SU-DHL-6 (cell line): ENCODE results near the gene RPTOR.

Experiments
- H2AFZ ChIP-seq: fragments of 200-600 bp; sonication (generic); 2 replicates; pipeline ENCODE4 v1.6.1; 2014; ENCODE audit warnings: low read depth, mild to moderate bottlenecking, moderate library complexity, mixed read lengths, antibody characterized with exemption, low read length; ENCODE audit not compliant: severe bottlenecking
- H3F3A ChIP-seq: fragments of 200-600 bp; shearing (Covaris generic); 2 replicates; pipeline ENCODE4 v1.6.0; 2016; ENCODE audit warnings: antibody characterized with exemption, mild to moderate bottlenecking; ENCODE audit not compliant: insufficient read depth
- H3K27ac ChIP-seq: fragments of 200-600 bp; sonication (generic); 2 replicates; pipeline ENCODE4 v1.5.1; 2016; ENCODE audit warnings: low read depth, mild to moderate bottlenecking, low read length, moderate library complexity, mixed read lengths
- H3K27me3 ChIP-seq: fragments of 200-600 bp; sonication (generic), shearing (Covaris generic); 2 replicates; pipeline ENCODE4 v1.6.0; 2014; ENCODE audit warnings: mild to moderate bottlenecking, low read length
- H3K36me3 ChIP-seq: fragments of 200-600 bp; sonication (generic); 2 replicates; pipeline ENCODE4 v1.6.1; 2014; ENCODE audit warnings: mild to moderate bottlenecking, low read length, mixed read lengths
- H3K4me2 ChIP-seq: fragments of 300-600, 200-600 bp; shearing (Covaris generic), sonication (generic); 2 replicates; pipeline ENCODE4 v1.6.0; 2014; ENCODE audit warnings: low read length, low read depth, mild to moderate bottlenecking; ENCODE audit not compliant: poor library complexity, severe bottlenecking
- H3K4me3 ChIP-seq: fragments of 200-600 bp; sonication (generic); 2 replicates; pipeline ENCODE4 v1.5.1; 2014; ENCODE audit warnings: antibody characterized with exemption, low read length, mild to moderate bottlenecking, mixed read lengths; ENCODE audit not compliant: insufficient read depth, poor library complexity, severe bottlenecking
- H3K79me2 ChIP-seq: fragments of 200-600 bp; sonication (generic); 2 replicates; pipeline ENCODE4 v1.6.1; 2014; ENCODE audit warnings: mild to moderate bottlenecking, low read length, moderate library complexity; ENCODE audit not compliant: insufficient read depth
- H3K9ac ChIP-seq: fragments of 200-600 bp; sonication (generic); 2 replicates; pipeline ENCODE4 v1.7.0; 2014; ENCODE audit warnings: mild to moderate bottlenecking, low read length
- H3K9me2 ChIP-seq: fragments of 200-600 bp; sonication (generic); replicated peaks from 2 replicates; pipeline ENCODE4 v1.6.1; 2014; ENCODE audit warnings: low read length; ENCODE audit not compliant: insufficient read depth
- H3K9me3 ChIP-seq: fragments of 200-600 bp; sonication (generic); 2 replicates; pipeline ENCODE4 v1.6.1; 2014; ENCODE audit warnings: low read length, mixed read lengths; ENCODE audit not compliant: insufficient read depth
- H4K20me1 ChIP-seq: fragments of 200-600 bp; sonication (generic); 2 replicates; pipeline ENCODE4 v1.6.1; 2014; ENCODE audit warnings: low read depth, mild to moderate bottlenecking, antibody characterized with exemption, low read length, moderate library complexity, mixed read lengths
- CTCF ChIP-seq: fragments of 200-600 bp; sonication (generic); IDR thresholded peaks from one replicate; pipeline ENCODE4 v1.5.1; 2017; ENCODE audit warnings: antibody characterized with exemption, mild to moderate bottlenecking, low read length, moderate library complexity; ENCODE audit not compliant: insufficient read depth, poor library complexity, severe bottlenecking
- EZH2phosphoT487 ChIP-seq: fragments of 200-600 bp; sonication (generic), shearing (Covaris generic); conservative IDR thresholded peaks from 2 replicates; pipeline ENCODE4 v1.6.1; 2018; ENCODE audit warnings: mild to moderate bottlenecking, antibody characterized with exemption, low read length, moderate library complexity, mixed read lengths

Gene RPTOR

GRCh38 chr17:80872001-80872500 lies 327.4 kb downstream of the RPTOR start:
- Histone ChIP-seq H3F3A (no peaks in the 10 kb centered on the region), H3K4me2 (no peak overlapping the region), H3K36me3 (no peaks in the 10 kb centered on the region), H3K9me3 (no peaks in the 10 kb centered on the region), H3K79me2 (no peaks in the 10 kb centered on the region), H3K4me3 (no peak overlapping the region), H3K9ac (no peak overlapping the region), H2AFZ (no peak overlapping the region), H3K27me3 (no peaks in the 10 kb centered on the region), H3K9me2 (no peaks in the 10 kb centered on the region), H4K20me1 (no peaks in the 10 kb centered on the region), H3K27ac (no peak overlapping the region)
- no peak for TF ChIP-seq CTCF
- TF ChIP-seq EZH2phosphoT487: no peak

- no peak overlapping the region for H3K27ac ChIP-seq
- no peak for TF ChIP-seq CTCF
- TF ChIP-seq EZH2phosphoT487: no peak
- no peaks in the 10 kb centered on the region for H3K9me2 ChIP-seq
- H3F3A ChIP-seq: no peaks in the 10 kb centered on the region
- H2AFZ ChIP-seq: no peak overlapping the region
- H4K20me1 ChIP-seq: no peaks in the 10 kb centered on the region
- H3K9me3 ChIP-seq: no peaks in the 10 kb centered on the region
- H3K4me3 ChIP-seq: no peak overlapping the region
- H3K36me3 ChIP-seq: no peaks in the 10 kb centered on the region
- H3K79me2 ChIP-seq: no peaks in the 10 kb centered on the region
- H3K27me3 ChIP-seq: no peaks in the 10 kb centered on the region
- no peak overlapping the region for H3K9ac ChIP-seq
- H3K4me2 ChIP-seq: no peak overlapping the region
Measured at GRCh38 chr17:80872501-80873306, 328.1 kb downstream of the RPTOR start.

GRCh38 chr17:80873307-80873951 lies 328.8 kb downstream of the RPTOR start:
- H3K36me3 ChIP-seq: no peaks in the 10 kb centered on the region
- no peaks in the 10 kb centered on the region for H3K27me3 ChIP-seq
- no peaks in the 10 kb centered on the region for H4K20me1 ChIP-seq
- no peak overlapping the region for H3K4me3 ChIP-seq
- H3K9me2 ChIP-seq: no peaks in the 10 kb centered on the region
- H3K9ac ChIP-seq: no peak overlapping the region
- H2AFZ ChIP-seq: no peak overlapping the region
- H3F3A ChIP-seq: no peaks in the 10 kb centered on the region
- H3K4me2 ChIP-seq: no peak overlapping the region
- TF ChIP-seq EZH2phosphoT487 (no peak), CTCF (no peak)
- H3K79me2 ChIP-seq: no peaks in the 10 kb centered on the region
- H3K27ac ChIP-seq: no peak overlapping the region
- no peaks in the 10 kb centered on the region for H3K9me3 ChIP-seq
